SK-N-SH (cell line): Measurements from ENCODE around the gene HS6ST3. TPM values are rescaled to one million over a fixed set of nuclear protein-coding genes. Genes with fewer than 3 reads are reported as not detected.

Experiments
- CTCF ChIA-PET: fragments of 300-600, 350-600 bp; formaldehyde crosslinking; extraction: SDS; loops from one replicate; lab custom pipeline; 2021; lab: Yijun Ruan, JAX
- POLR2A ChIA-PET: fragments of 350-600 bp; sonication (Branson Sonifier 250); formaldehyde crosslinking; extraction: SDS; loops from one replicate; lab custom pipeline; 2020; ENCODE audit warnings: antibody characterized with exemption, inconsistent platforms; lab: Yijun Ruan, JAX
- DNase-seq: peaks from one replicate; pipeline ENCODE4 v3.0.0; 2012
- H2AFZ ChIP-seq: fragments of 200-600 bp; sonication (generic); 2 replicates; pipeline ENCODE4 v1.8.1; 2016; ENCODE audit warnings: antibody characterized with exemption, mild to moderate bottlenecking, low read depth
- H3F3A ChIP-seq: fragments of 200-600 bp; sonication (generic); replicated peaks from 2 replicates; pipeline ENCODE3; 2016; ENCODE audit warnings: antibody characterized with exemption, mild to moderate bottlenecking; ENCODE audit not compliant: insufficient read depth
- H3K27ac ChIP-seq, 2 experiments: fragments of 200-500 bp in 1 of 2; fragments of 200-600 bp in 1 of 2; sonication (Bioruptor generic) in 1 of 2; sonication (generic), shearing (Covaris generic) in 1 of 2; 2 replicates each; pipeline versions ENCODE4 v1.5.1 to v1.6.1; 2014 to 2016; ENCODE audit warnings: low read depth in 2 of 2, inconsistent platforms in 1 of 2, low read length in 1 of 2, mild to moderate bottlenecking in 1 of 2, mixed read lengths in 1 of 2
- H3K27me3 ChIP-seq: fragments of 200-600 bp; sonication (generic), shearing (Covaris generic); 2 replicates; pipeline ENCODE4 v1.6.1; 2016; ENCODE audit warnings: mixed run types; ENCODE audit not compliant: insufficient read depth
- H3K36me3 ChIP-seq, 2 experiments: fragments of 200-500 bp in 1 of 2; fragments of 200-600 bp in 1 of 2; sonication (Bioruptor generic) in 1 of 2; sonication (generic) in 1 of 2; replicated peaks in 1 of 2; 2 replicates each; pipeline versions ENCODE3 to v1.5.1; 2014 to 2016; ENCODE audit warnings: low read length in 1 of 2, mild to moderate bottlenecking in 1 of 2; ENCODE audit not compliant: insufficient read depth in 2 of 2, control insufficient read depth in 1 of 2
- H3K4me1 ChIP-seq, 2 experiments: fragments of 200-500 bp in 1 of 2; fragments of 200-600 bp in 1 of 2; sonication (Bioruptor generic) in 1 of 2; sonication (generic), shearing (Covaris generic) in 1 of 2; 2 replicates each; pipeline versions ENCODE4 v1.5.1 to v1.6.1; 2014 to 2016; ENCODE audit warnings: low read depth in 1 of 2, low read length in 1 of 2, mixed run types in 1 of 2; ENCODE audit not compliant: insufficient read depth in 2 of 2, control insufficient read depth in 1 of 2
- H3K4me2 ChIP-seq: fragments of 200-600 bp; sonication (generic), shearing (Covaris generic); 2 replicates; pipeline ENCODE4 v1.6.1; 2017; ENCODE audit warnings: mixed run types
- H3K4me3 ChIP-seq, 2 experiments: fragments of 200-500 bp in 1 of 2; fragments of 200-600 bp in 1 of 2; sonication (Bioruptor generic) in 1 of 2; sonication (generic), shearing (Covaris generic) in 1 of 2; 2 replicates each; pipeline versions ENCODE4 v1.5.1 to v1.8.1; 2014 to 2016; ENCODE audit warnings: low read depth in 2 of 2, inconsistent platforms in 1 of 2, low read length in 1 of 2, mild to moderate bottlenecking in 1 of 2, mixed read lengths in 1 of 2, moderate library complexity in 1 of 2
- H3K79me2 ChIP-seq: fragments of 200-600 bp; sonication (generic); 2 replicates; pipeline ENCODE4 v1.8.1; 2017; ENCODE audit warnings: mild to moderate bottlenecking; ENCODE audit not compliant: insufficient read depth
- H3K9ac ChIP-seq: fragments of 200-600 bp; sonication (generic); 2 replicates; pipeline ENCODE4 v1.6.1; 2017; ENCODE audit warnings: mixed run types
- H3K9me2 ChIP-seq: fragments of 200-600 bp; sonication (generic); 2 replicates; pipeline ENCODE4 v1.6.1; 2017; ENCODE audit warnings: mixed run types
- H3K9me3 ChIP-seq: fragments of 200-600 bp; sonication (generic); 2 replicates; pipeline ENCODE4 v1.6.1; 2017; ENCODE audit warnings: mixed run types, mild to moderate bottlenecking, moderate library complexity
- H4K20me1 ChIP-seq: fragments of 200-600 bp; sonication (generic); 2 replicates; pipeline ENCODE4 v1.6.1; 2017; ENCODE audit warnings: mild to moderate bottlenecking, mixed run types; ENCODE audit not compliant: insufficient read depth
- ELF1 ChIP-seq: IDR thresholded peaks from 2 replicates; pipeline ENCODE4 v1.4.0; 2012
- FOSL2 ChIP-seq: IDR thresholded peaks from 2 replicates; pipeline ENCODE4 v1.4.0; 2012; ENCODE audit warnings: low read depth, mild to moderate bottlenecking, moderate library complexity, borderline replicate concordance
- FOXM1 ChIP-seq: IDR thresholded peaks from 2 replicates; pipeline ENCODE4 v1.4.0; 2012; ENCODE audit warnings: low read depth, mild to moderate bottlenecking
- GATA2 ChIP-seq: sonication (generic); formaldehyde crosslinking; IDR thresholded peaks from 2 replicates; pipeline ENCODE4 v1.5.0; 2020; ENCODE audit warnings: mild to moderate bottlenecking, missing genetic modification reagents
- JUND ChIP-seq: IDR thresholded peaks from 2 replicates; pipeline ENCODE4 v1.4.0; 2012
- MXI1 ChIP-seq: IDR thresholded peaks from 2 replicates; pipeline ENCODE4 v1.6.1; 2012; ENCODE audit warnings: mild to moderate bottlenecking, low read depth, low read length, improper control_type of control experiment
- NFIC ChIP-seq: IDR thresholded peaks from 2 replicates; pipeline ENCODE4 v1.4.0; 2012; ENCODE audit warnings: borderline replicate concordance
- RFX5 ChIP-seq: IDR thresholded peaks from 2 replicates; pipeline ENCODE4 v1.6.1; 2012; ENCODE audit warnings: mild to moderate bottlenecking, improper control_type of control experiment, low read length
- SIN3A ChIP-seq: IDR thresholded peaks from 2 replicates; pipeline ENCODE4 v1.6.1; 2012; ENCODE audit warnings: low read depth, mild to moderate bottlenecking, low read length, moderate library complexity, borderline replicate concordance
- TAF1 ChIP-seq: IDR thresholded peaks from 2 replicates; pipeline ENCODE4 v1.6.1; 2012; ENCODE audit warnings: low read depth, mild to moderate bottlenecking, low read length, moderate library complexity, borderline replicate concordance
- TCF12 ChIP-seq: IDR thresholded peaks from 2 replicates; pipeline ENCODE4 v1.4.0; 2012
- TEAD4 ChIP-seq: IDR thresholded peaks from 2 replicates; pipeline ENCODE4 v1.4.0; 2012; ENCODE audit warnings: mild to moderate bottlenecking, borderline replicate concordance; ENCODE audit not compliant: insufficient read depth
- YY1 ChIP-seq: IDR thresholded peaks from 2 replicates; pipeline ENCODE4 v1.4.0; 2012; ENCODE audit warnings: low read depth, mild to moderate bottlenecking
- WGBS: methylation state at CpG from one replicate; pipeline ENCODE4 v1.1.6; 2017; ENCODE audit warnings: low lambda C conversion rate; 5-methylcytosine and 5-hydroxymethylcytosine counted together
- polyA plus RNA-seq, 3 experiments: library from polyadenylated mRNA; depleted of rRNA; stranded (reverse); fragments of >200 nt; gene quantifications; 2 replicates each; pipeline ENCODE4 v1.2.3, GENCODE V29; 2012
- TF ChIP-seq, protein P1 (sequence below): IDR thresholded peaks from 2 replicates; pipeline ENCODE4 v1.4.0; 2012; ENCODE audit warnings: low read depth, borderline replicate concordance
- TF ChIP-seq, protein P2 (sequence below): IDR thresholded peaks from 2 replicates; pipeline ENCODE4 v1.4.0; 2012; ENCODE audit warnings: low read depth
- TF ChIP-seq, protein P3 (sequence below): fragments of 150-350 bp; IDR thresholded peaks from 2 replicates; pipeline ENCODE4 v1.6.1; 2016; ENCODE audit warnings: mild to moderate bottlenecking, low read depth, low read length
- TF ChIP-seq, protein P4 (sequence below): fragments of 200-600 bp; sonication (generic); IDR thresholded peaks from 2 replicates; pipeline ENCODE4 v1.6.1; 2017; ENCODE audit warnings: antibody characterized with exemption, mild to moderate bottlenecking, moderate library complexity

HS6ST3 gene
- polyA plus RNA-seq, 1 of the 3 experiments (the other 2 are of a cell fraction), result under 0.01 TPM

DNA sequence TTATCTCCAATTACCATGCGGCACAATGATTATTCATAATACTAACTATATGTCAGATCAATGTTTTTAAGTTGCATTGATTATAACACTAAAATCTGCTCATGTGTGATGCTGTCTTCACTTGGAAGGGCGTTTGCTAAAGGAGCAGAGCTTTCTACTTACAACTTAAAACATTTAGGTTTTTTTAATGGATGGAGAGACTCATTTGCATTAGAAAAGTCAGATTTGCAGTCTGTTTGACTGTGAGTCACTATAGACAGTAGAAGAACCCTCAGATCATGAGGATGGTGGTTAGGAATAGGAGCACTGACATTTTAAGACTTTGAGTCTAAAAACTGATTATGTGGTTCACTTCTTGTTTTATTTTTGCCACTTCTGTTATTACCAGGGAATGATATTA, 364.6 kb downstream of the HS6ST3 start:
- TF ChIP-seq JUND (no peak), TEAD4 (no peak), TAF1 (no peak), ELF1 (no peak), FOXM1 (no peak), MXI1 (no peak), TCF12 (no peak), NFIC (no peak), YY1 (no peak), GATA2 (CRISPR knock-in tag) (no peak), RFX5 (no peak), SIN3A (no peak), FOSL2 (no peak)
- TF ChIP-seq, protein P1, sequence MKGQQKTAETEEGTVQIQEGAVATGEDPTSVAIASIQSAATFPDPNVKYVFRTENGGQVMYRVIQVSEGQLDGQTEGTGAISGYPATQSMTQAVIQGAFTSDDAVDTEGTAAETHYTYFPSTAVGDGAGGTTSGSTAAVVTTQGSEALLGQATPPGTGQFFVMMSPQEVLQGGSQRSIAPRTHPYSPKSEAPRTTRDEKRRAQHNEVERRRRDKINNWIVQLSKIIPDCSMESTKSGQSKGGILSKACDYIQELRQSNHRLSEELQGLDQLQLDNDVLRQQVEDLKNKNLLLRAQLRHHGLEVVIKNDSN, result no peak
- TF ChIP-seq, protein P2, sequence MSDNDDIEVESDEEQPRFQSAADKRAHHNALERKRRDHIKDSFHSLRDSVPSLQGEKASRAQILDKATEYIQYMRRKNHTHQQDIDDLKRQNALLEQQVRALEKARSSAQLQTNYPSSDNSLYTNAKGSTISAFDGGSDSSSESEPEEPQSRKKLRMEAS, result no peak
- TF ChIP-seq, protein P3, sequence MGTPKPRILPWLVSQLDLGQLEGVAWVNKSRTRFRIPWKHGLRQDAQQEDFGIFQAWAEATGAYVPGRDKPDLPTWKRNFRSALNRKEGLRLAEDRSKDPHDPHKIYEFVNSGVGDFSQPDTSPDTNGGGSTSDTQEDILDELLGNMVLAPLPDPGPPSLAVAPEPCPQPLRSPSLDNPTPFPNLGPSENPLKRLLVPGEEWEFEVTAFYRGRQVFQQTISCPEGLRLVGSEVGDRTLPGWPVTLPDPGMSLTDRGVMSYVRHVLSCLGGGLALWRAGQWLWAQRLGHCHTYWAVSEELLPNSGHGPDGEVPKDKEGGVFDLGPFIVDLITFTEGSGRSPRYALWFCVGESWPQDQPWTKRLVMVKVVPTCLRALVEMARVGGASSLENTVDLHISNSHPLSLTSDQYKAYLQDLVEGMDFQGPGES, result no peak
- TF ChIP-seq, protein P4, sequence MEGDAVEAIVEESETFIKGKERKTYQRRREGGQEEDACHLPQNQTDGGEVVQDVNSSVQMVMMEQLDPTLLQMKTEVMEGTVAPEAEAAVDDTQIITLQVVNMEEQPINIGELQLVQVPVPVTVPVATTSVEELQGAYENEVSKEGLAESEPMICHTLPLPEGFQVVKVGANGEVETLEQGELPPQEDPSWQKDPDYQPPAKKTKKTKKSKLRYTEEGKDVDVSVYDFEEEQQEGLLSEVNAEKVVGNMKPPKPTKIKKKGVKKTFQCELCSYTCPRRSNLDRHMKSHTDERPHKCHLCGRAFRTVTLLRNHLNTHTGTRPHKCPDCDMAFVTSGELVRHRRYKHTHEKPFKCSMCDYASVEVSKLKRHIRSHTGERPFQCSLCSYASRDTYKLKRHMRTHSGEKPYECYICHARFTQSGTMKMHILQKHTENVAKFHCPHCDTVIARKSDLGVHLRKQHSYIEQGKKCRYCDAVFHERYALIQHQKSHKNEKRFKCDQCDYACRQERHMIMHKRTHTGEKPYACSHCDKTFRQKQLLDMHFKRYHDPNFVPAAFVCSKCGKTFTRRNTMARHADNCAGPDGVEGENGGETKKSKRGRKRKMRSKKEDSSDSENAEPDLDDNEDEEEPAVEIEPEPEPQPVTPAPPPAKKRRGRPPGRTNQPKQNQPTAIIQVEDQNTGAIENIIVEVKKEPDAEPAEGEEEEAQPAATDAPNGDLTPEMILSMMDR, result no peak
- no peaks in the 10 kb centered on the region for H3K9me3 ChIP-seq
- H3K4me2 ChIP-seq, result no peak overlapping the region
- no peaks in the 10 kb centered on the region for H3K9me2 ChIP-seq
- ChIA-PET CTCF (interaction anchor here (1.5 kb wide), 1 partner anchor 39 kb away, joined by 4 read pairs; no protein-coding TSS in a partner anchor), POLR2A (no interaction called here)
- no peaks in the 10 kb centered on the region for H3K4me1 ChIP-seq
- DNase-seq, result no peak
- H3K4me3 ChIP-seq, result no peak overlapping the region
- no peaks in the 10 kb centered on the region for H3F3A ChIP-seq
- H3K9ac ChIP-seq, result no peak overlapping the region
- H4K20me1 ChIP-seq, result no peaks in the 10 kb centered on the region
- no peak overlapping the region for H3K27ac ChIP-seq
- H3K79me2 ChIP-seq, result no peaks in the 10 kb centered on the region
- no peaks in the 10 kb centered on the region for H3K36me3 ChIP-seq
- H2AFZ ChIP-seq, result no peak overlapping the region
- 6% methylated on average over 2 of the region's 2 CpGs for WGBS
- H3K27me3 ChIP-seq, result no peaks in the 10 kb centered on the region
